H1 (cell line): ENCODE data around the gene ABCF3. TPM values are rescaled to one million over a fixed set of nuclear protein-coding genes. Genes with fewer than 3 reads are reported as not detected.

Experiments
- ASH2L ChIP-seq: fragments of 200-600, 300-600 bp; sonication (generic); IDR thresholded peaks from one replicate; pipeline ENCODE4 v1.7.1; 2017; ENCODE audit warnings: low read length
- EP300 ChIP-seq, 2 experiments: IDR thresholded peaks; 1 replicate in 1 of 2; 2 replicates in 1 of 2; pipeline ENCODE4 v1.6.1; 2011 to 2012; ENCODE audit warnings: low read depth in 2 of 2, low read length in 2 of 2, mild to moderate bottlenecking in 2 of 2, borderline replicate concordance in 1 of 2, inconsistent platforms in 1 of 2, moderate library complexity in 1 of 2
- HDAC2 ChIP-seq, 2 experiments: fragments of 300-600 bp in 1 of 2; sonication (generic) in 1 of 2; IDR thresholded peaks; 2 replicates each; pipeline ENCODE4 v1.6.1; 2011 to 2012; ENCODE audit warnings: low read depth in 2 of 2, low read length in 2 of 2, mild to moderate bottlenecking in 2 of 2, moderate library complexity in 2 of 2, borderline replicate concordance in 1 of 2, inconsistent platforms in 1 of 2
- polyA plus RNA-seq, 7 experiments: library from polyadenylated mRNA; depleted of rRNA in 3 of 7; stranded (reverse) in 5 of 7; unstranded in 2 of 7; fragments of >200 nt in 5 of 7; fragments of 200-250 nt in 2 of 7; gene quantifications; 1 replicate in 5 of 7; 2 replicates in 1 of 7; 4 replicates in 1 of 7; pipeline versions ENCODE4 v1.2.1 to v1.2.3, GENCODE V29; 2011 to 2013; ENCODE audit warnings: missing spikeins in 2 of 7, mixed read lengths in 2 of 7
- total RNA-seq: library from RNA; stranded (reverse); fragmentation: NEBNext Ultra II Directional; extraction: Animal tissue kit (Norgen Biotek cat#: 25700); gene quantifications from 2 replicates; pipeline ENCODE4 v1.2.1, GENCODE V29; 2021

Gene ABCF3
- total and polyA plus RNA-seq, 2 of the 8 experiments (the other 6 are each of a cell fraction or from before 2014, with no cell fraction given) = 51.6 to 57.8 TPM

- TF ChIP-seq HDAC2 (IDR thresholded peaks at IDR 0.05; ENCODE audit: borderline replicate concordance in 1 of 2, low read depth in 2 of 2, low read length in 2 of 2) (no peak), EP300 (IDR thresholded peaks at IDR 0.05; ENCODE audit: borderline replicate concordance in 1 of 2, low read depth in 2 of 2, low read length in 2 of 2) (no peak), ASH2L (no peak)
Measured at GRCh38 chr3:184203526-184203925, 17.5 kb downstream of the ABCF3 start (continued).
